ENCODE data around the gene AK9. TPM values are rescaled to one million over a fixed set of nuclear protein-coding genes. Genes with fewer than 3 reads are reported as not detected.

Gene AK9
- total RNA-seq, 1 experiment from 2014 or later = 3.5 TPM

GRCh38 chr6:109512271-109512817, 178.7 kb downstream of the AK9 start:
- Histone ChIP-seq H3K9me3 (ENCODE audit: control insufficient read depth in 1 of 2, insufficient read depth in 1 of 2, low read depth in 1 of 2, low read length in 2 of 2) (no peaks in the 10 kb centered on the region), H3K4me3 (replicated peaks in 1 of 2; ENCODE audit: low read depth in 1 of 2, low read length in 2 of 2) (no peak overlapping the region), H3K27me3 (ENCODE audit: insufficient read depth, low read length) (no peaks in the 10 kb centered on the region), H3K4me1 (ENCODE audit: control insufficient read depth in 1 of 2, insufficient read depth in 2 of 2, low read length in 2 of 2) (peaks cover 0 to 3% of the 10 kb centered on the region in 2 experiments; a peak in 1 of 4 replicates), H3K4me2 (ENCODE audit: low read length) (no peak overlapping the region), H3K79me2 (ENCODE audit: insufficient read depth, low read length) (no peaks in the 10 kb centered on the region), H3K9me2 (ENCODE audit: insufficient read depth) (no peaks in the 10 kb centered on the region; the same call in 1 of the 2 replicates), H2AFZ (ENCODE audit: low read depth, low read length, poor library complexity, severe bottlenecking) (no peak overlapping the region), H3K36me3 (ENCODE audit: control insufficient read depth in 1 of 2, insufficient read depth in 2 of 2, low read length in 2 of 2) (no peaks in the 10 kb centered on the region), H3K27ac (ENCODE audit: low read depth, low read length) (no peak overlapping the region), H4K20me1 (ENCODE audit: insufficient read depth) (no peaks in the 10 kb centered on the region), H3K9ac (ENCODE audit: low read length) (no peak overlapping the region)
- RAD21 ChIA-PET (ENCODE audit: low non-redundant PET in 1 of 2, low total read pairs in 2 of 2, uncharacterized antibody in 2 of 2, unreplicated experiment in 2 of 2) = no interaction called here
- no TSS peak for BruUV-seq (replicated peaks)
- intact Hi-C loops (cut with micrococcal nuclease) = no loop called here
- ATAC-seq (no peak), DNase-seq (ENCODE audit: low read depth, low spot score) (no peak)
- CTCF ChIA-PET = no interaction called here
- no peak for TF ChIP-seq ZBTB33 (IDR thresholded peaks at IDR 0.05; ENCODE audit: extremely low read depth, insufficient replicate concordance, low read length)
- TF ChIP-seq SRF (IDR thresholded peaks at IDR 0.05; ENCODE audit: low read depth) = no peak
- TF ChIP-seq ZNF274 (IDR thresholded peaks at IDR 0.05; ENCODE audit: low read depth, low read length) = no peak
- no peak for TF ChIP-seq ATF3 (IDR thresholded peaks at IDR 0.05)
- no peak for TF ChIP-seq MAX (IDR thresholded peaks at IDR 0.05)
- TF ChIP-seq CBX3 (IDR thresholded peaks at IDR 0.05; ENCODE audit: low read depth) = no peak
- TF ChIP-seq SIN3A (IDR thresholded peaks at IDR 0.05; ENCODE audit: low read depth) = no peak
- TF ChIP-seq SP1 (IDR thresholded peaks at IDR 0.05; ENCODE audit: low read depth) = no peak
- no peak for TF ChIP-seq EZH2 (IDR thresholded peaks at IDR 0.05)
- TF ChIP-seq EGR1 (IDR thresholded peaks at IDR 0.05; ENCODE audit: low read depth) = no peak
- TF ChIP-seq ELF1 (IDR thresholded peaks at IDR 0.05; ENCODE audit: borderline replicate concordance, low read depth) = no peak
- TF ChIP-seq CTCF (IDR thresholded peaks at IDR 0.05 in 2 of 3, conservative IDR thresholded peaks at IDR 0.05 in 1 of 3; ENCODE audit: borderline replicate concordance in 1 of 3, insufficient read depth in 1 of 3, low read depth in 2 of 3, low read length in 2 of 3) = no peak
- TF ChIP-seq RAD21 (IDR thresholded peaks at IDR 0.05; ENCODE audit: low read depth) = no peak
- no peak for TF ChIP-seq EZH2phosphoT487 (IDR thresholded peaks at IDR 0.05; ENCODE audit: borderline replicate concordance)
- no peak for TF ChIP-seq POLR2A (IDR thresholded peaks at IDR 0.05; ENCODE audit: borderline replicate concordance, extremely low read depth, insufficient read depth, insufficient read length)
- TF ChIP-seq, protein P1, sequence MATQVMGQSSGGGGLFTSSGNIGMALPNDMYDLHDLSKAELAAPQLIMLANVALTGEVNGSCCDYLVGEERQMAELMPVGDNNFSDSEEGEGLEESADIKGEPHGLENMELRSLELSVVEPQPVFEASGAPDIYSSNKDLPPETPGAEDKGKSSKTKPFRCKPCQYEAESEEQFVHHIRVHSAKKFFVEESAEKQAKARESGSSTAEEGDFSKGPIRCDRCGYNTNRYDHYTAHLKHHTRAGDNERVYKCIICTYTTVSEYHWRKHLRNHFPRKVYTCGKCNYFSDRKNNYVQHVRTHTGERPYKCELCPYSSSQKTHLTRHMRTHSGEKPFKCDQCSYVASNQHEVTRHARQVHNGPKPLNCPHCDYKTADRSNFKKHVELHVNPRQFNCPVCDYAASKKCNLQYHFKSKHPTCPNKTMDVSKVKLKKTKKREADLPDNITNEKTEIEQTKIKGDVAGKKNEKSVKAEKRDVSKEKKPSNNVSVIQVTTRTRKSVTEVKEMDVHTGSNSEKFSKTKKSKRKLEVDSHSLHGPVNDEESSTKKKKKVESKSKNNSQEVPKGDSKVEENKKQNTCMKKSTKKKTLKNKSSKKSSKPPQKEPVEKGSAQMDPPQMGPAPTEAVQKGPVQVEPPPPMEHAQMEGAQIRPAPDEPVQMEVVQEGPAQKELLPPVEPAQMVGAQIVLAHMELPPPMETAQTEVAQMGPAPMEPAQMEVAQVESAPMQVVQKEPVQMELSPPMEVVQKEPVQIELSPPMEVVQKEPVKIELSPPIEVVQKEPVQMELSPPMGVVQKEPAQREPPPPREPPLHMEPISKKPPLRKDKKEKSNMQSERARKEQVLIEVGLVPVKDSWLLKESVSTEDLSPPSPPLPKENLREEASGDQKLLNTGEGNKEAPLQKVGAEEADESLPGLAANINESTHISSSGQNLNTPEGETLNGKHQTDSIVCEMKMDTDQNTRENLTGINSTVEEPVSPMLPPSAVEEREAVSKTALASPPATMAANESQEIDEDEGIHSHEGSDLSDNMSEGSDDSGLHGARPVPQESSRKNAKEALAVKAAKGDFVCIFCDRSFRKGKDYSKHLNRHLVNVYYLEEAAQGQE (IDR thresholded peaks at IDR 0.05; ENCODE audit: low read depth) = no peak
- no peak for TF ChIP-seq TCF7L2 (IDR thresholded peaks at IDR 0.05; ENCODE audit: borderline replicate concordance, extremely low read depth, insufficient read depth, insufficient read length)
- TF ChIP-seq JUND (IDR thresholded peaks at IDR 0.05) = no peak
- no peak for TF ChIP-seq CEBPB (IDR thresholded peaks at IDR 0.05; ENCODE audit: low read depth)
- TF ChIP-seq POLR2AphosphoS5 (IDR thresholded peaks at IDR 0.05; ENCODE audit: low read depth, low read length) = no peak
- POLR2A ChIA-PET = no interaction called here
